Dendritic cell treated with granulocyte-macrophage colony-stimulating factor and Interleukin-4, amounts not matched to agents 40 ng/mL and 50 ng/mL, for 4 days (primary cell): ENCODE data around the gene NSUN7.
A peak's percentile ranks its signal among the peaks of the same experiment; 100 is the strongest.
"Not testable (repeated sequence)": the region's sequence is repeated elsewhere in the genome, so short reads cannot be mapped to it uniquely, and the experiment has no call there.

ENCODE experiments used
- H3K27ac Mint-ChIP-seq: one replicate; pipeline ENCODE4 v1.8.0; 2022; ENCODE audit warnings: mild to moderate bottlenecking, mixed read lengths
- H3K27me3 Mint-ChIP-seq: one replicate; pipeline ENCODE4 v1.8.0; 2022; ENCODE audit warnings: mild to moderate bottlenecking, mixed read lengths
- H3K36me3 Mint-ChIP-seq: one replicate; pipeline ENCODE4 v1.8.0; 2022; ENCODE audit warnings: low read depth, mixed read lengths
- H3K4me1 Mint-ChIP-seq: one replicate; pipeline ENCODE4 v1.8.0; 2022; ENCODE audit warnings: low read depth, mixed read lengths
- H3K4me3 Mint-ChIP-seq: one replicate; pipeline ENCODE4 v1.8.0; 2022; ENCODE audit warnings: mild to moderate bottlenecking, moderate library complexity, mixed read lengths
- H3K9me3 Mint-ChIP-seq: one replicate; pipeline ENCODE4 v1.8.0; 2022; ENCODE audit warnings: mixed read lengths
- intact Hi-C: fragments of 100-400 bp; cut with micrococcal nuclease; formaldehyde crosslinking; loops from one replicate; pipeline ENCODE4 v1.15.0; 2022

NSUN7 gene

GRCh38 chr4:40812386-40812785 is 62.6 kb downstream of the NSUN7 start:
- H3K4me3 Mint-ChIP-seq = no peak overlapping the region
- H3K4me1 Mint-ChIP-seq = peaks cover 39% of the 10 kb centered on the region
- peak overlapping the region; percentile 85 for H3K27ac Mint-ChIP-seq
- intact Hi-C loops = no loop called here
- no peaks in the 10 kb centered on the region for H3K9me3 Mint-ChIP-seq
- H3K27me3 Mint-ChIP-seq = no peaks in the 10 kb centered on the region
- no peaks in the 10 kb centered on the region for H3K36me3 Mint-ChIP-seq

GRCh38 chr4:40812856-40813255 is 63.1 kb downstream of the NSUN7 start:
- intact Hi-C loops = no loop called here
- Mint-ChIP-seq H3K4me3 (no peak overlapping the region), H3K36me3 (no peaks in the 10 kb centered on the region), H3K9me3 (no peaks in the 10 kb centered on the region), H3K27me3 (no peaks in the 10 kb centered on the region), H3K27ac (peak overlapping the region; percentile 85), H3K4me1 (peaks cover 34% of the 10 kb centered on the region)

GRCh38 chr4:40817157-40817556 is 67.4 kb downstream of the NSUN7 start:
- H3K4me3 Mint-ChIP-seq = not testable (repeated sequence)

GRCh38 chr4:40820101-40820500 is 70.3 kb downstream of the NSUN7 start:
- intact Hi-C loops = no loop called here
- H3K27me3 Mint-ChIP-seq = no peaks in the 10 kb centered on the region
- H3K4me1 Mint-ChIP-seq = no peaks in the 10 kb centered on the region
- H3K27ac Mint-ChIP-seq = no peak overlapping the region
- H3K36me3 Mint-ChIP-seq = no peaks in the 10 kb centered on the region
- H3K9me3 Mint-ChIP-seq = no peaks in the 10 kb centered on the region
- no peak overlapping the region for H3K4me3 Mint-ChIP-seq

More at GRCh38 chr4:40817157-40817556, 67.4 kb downstream of the NSUN7 start:
- H3K9me3 Mint-ChIP-seq, H3K27ac Mint-ChIP-seq, intact Hi-C loops, H3K27me3 Mint-ChIP-seq, H3K36me3 Mint-ChIP-seq, H3K4me1 Mint-ChIP-seq: not testable (repeated sequence)

- no peaks in the 10 kb centered on the region for H3K4me1 Mint-ChIP-seq
- no peak overlapping the region for H3K27ac Mint-ChIP-seq
- H3K27me3 Mint-ChIP-seq = no peaks in the 10 kb centered on the region
- H3K9me3 Mint-ChIP-seq = no peaks in the 10 kb centered on the region
- intact Hi-C loops = no loop called here
- no peaks in the 10 kb centered on the region for H3K36me3 Mint-ChIP-seq
- H3K4me3 Mint-ChIP-seq = no peak overlapping the region
These were observed 72.8 kb downstream of the NSUN7 start for GRCh38 chr4:40822420-40823166.

GRCh38 chr4:40825014-40825838 is 75.5 kb downstream of the NSUN7 start:
- Mint-ChIP-seq H3K4me1 (peaks cover 16% of the 10 kb centered on the region), H3K27me3 (no peaks in the 10 kb centered on the region), H3K36me3 (no peaks in the 10 kb centered on the region), H3K9me3 (no peaks in the 10 kb centered on the region), H3K27ac (no peak overlapping the region), H3K4me3 (no peak overlapping the region)
- intact Hi-C loops = no loop called here

- H3K4me3 Mint-ChIP-seq = no peak overlapping the region
- intact Hi-C loops = no loop called here
- no peaks in the 10 kb centered on the region for H3K36me3 Mint-ChIP-seq
- H3K27ac Mint-ChIP-seq = no peak overlapping the region
- no peaks in the 10 kb centered on the region for H3K27me3 Mint-ChIP-seq
- H3K9me3 Mint-ChIP-seq = no peaks in the 10 kb centered on the region
- H3K4me1 Mint-ChIP-seq = peaks cover 17% of the 10 kb centered on the region
These were observed 77.1 kb downstream of the NSUN7 start for GRCh38 chr4:40826821-40827220.

- Mint-ChIP-seq H3K27me3 (no peaks in the 10 kb centered on the region), H3K4me1 (peaks cover 17% of the 10 kb centered on the region), H3K4me3 (no peak overlapping the region), H3K36me3 (no peaks in the 10 kb centered on the region), H3K27ac (no peak overlapping the region), H3K9me3 (no peaks in the 10 kb centered on the region)
- intact Hi-C loops = no loop called here
These were observed 78.0 kb downstream of the NSUN7 start for GRCh38 chr4:40827758-40828157.

- Mint-ChIP-seq H3K4me3 (no peak overlapping the region), H3K27ac (peak overlapping the region; percentile 59), H3K9me3 (no peaks in the 10 kb centered on the region), H3K27me3 (no peaks in the 10 kb centered on the region), H3K4me1 (peaks cover 17% of the 10 kb centered on the region), H3K36me3 (no peaks in the 10 kb centered on the region)
- intact Hi-C loops = no loop called here
These were observed 78.9 kb downstream of the NSUN7 start for GRCh38 chr4:40828661-40829060.

GRCh38 chr4:40829586-40829985 is 79.8 kb downstream of the NSUN7 start:
- peak overlapping the region; percentile 59 for H3K27ac Mint-ChIP-seq
- no peaks in the 10 kb centered on the region for H3K36me3 Mint-ChIP-seq
- no peaks in the 10 kb centered on the region for H3K9me3 Mint-ChIP-seq
- no peaks in the 10 kb centered on the region for H3K27me3 Mint-ChIP-seq
- no peak overlapping the region for H3K4me3 Mint-ChIP-seq
- H3K4me1 Mint-ChIP-seq = peaks cover 17% of the 10 kb centered on the region
- intact Hi-C loops = no loop called here

- H3K4me3 Mint-ChIP-seq = no peak overlapping the region
- intact Hi-C loops = no loop called here
These were observed 81.6 kb downstream of the NSUN7 start for GRCh38 chr4:40831146-40831907.

GRCh38 chr4:40832175-40832574 is 82.4 kb downstream of the NSUN7 start:
- H3K9me3 Mint-ChIP-seq = no peaks in the 10 kb centered on the region
- H3K27ac Mint-ChIP-seq = no peak overlapping the region
- no peaks in the 10 kb centered on the region for H3K27me3 Mint-ChIP-seq
- no peak overlapping the region for H3K4me3 Mint-ChIP-seq
- no peaks in the 10 kb centered on the region for H3K36me3 Mint-ChIP-seq
- intact Hi-C loops = no loop called here
- H3K4me1 Mint-ChIP-seq = peaks cover 17% of the 10 kb centered on the region

More at GRCh38 chr4:40831146-40831907, 81.6 kb downstream of the NSUN7 start:
- H3K27ac Mint-ChIP-seq = no peak overlapping the region
- no peaks in the 10 kb centered on the region for H3K27me3 Mint-ChIP-seq
- no peaks in the 10 kb centered on the region for H3K9me3 Mint-ChIP-seq
- H3K36me3 Mint-ChIP-seq = no peaks in the 10 kb centered on the region
- peaks cover 17% of the 10 kb centered on the region for H3K4me1 Mint-ChIP-seq

GRCh38 chr4:40833212-40833611 is 83.5 kb downstream of the NSUN7 start:
- H3K36me3 Mint-ChIP-seq = no peaks in the 10 kb centered on the region
- H3K4me1 Mint-ChIP-seq = peaks cover 17% of the 10 kb centered on the region
- no peaks in the 10 kb centered on the region for H3K27me3 Mint-ChIP-seq
- H3K27ac Mint-ChIP-seq = no peak overlapping the region
- H3K4me3 Mint-ChIP-seq = no peak overlapping the region
- H3K9me3 Mint-ChIP-seq = no peaks in the 10 kb centered on the region
- intact Hi-C loops = no loop called here
